Stimulated activated CD4-positive, alpha-beta T cell treated with anti-CD3 and anti-CD28 coated beads, Interleukin-4, amount 100 ng/mL, for 1 hour (primary cell): ENCODE data around the gene CCL2.

ENCODE experiments used
- DNase-seq: peaks from one replicate; pipeline ENCODE4 v3.0.0-alpha.2; 2020

The CCL2 gene

GRCh38 chr17:34242587-34243363, 12.3 kb upstream of the CCL2 start:
- no peak for DNase-seq

GRCh38 chr17:34243364-34244320, 11.4 kb upstream of the CCL2 start:
- no peak for DNase-seq

- DNase-seq = no peak
Measured at GRCh38 chr17:34245351-34245905, 9.7 kb upstream of the CCL2 start.

GRCh38 chr17:34246446-34246845, 8.6 kb upstream of the CCL2 start:
- no peak for DNase-seq

- no peak for DNase-seq
Measured at GRCh38 chr17:34246881-34247280, 8.2 kb upstream of the CCL2 start.

GRCh38 chr17:34248511-34249024, 6.5 kb upstream of the CCL2 start:
- DNase-seq = no peak

- DNase-seq = no peak
Measured at GRCh38 chr17:34249061-34249460, 6.0 kb upstream of the CCL2 start.

- DNase-seq = no peak
Measured at GRCh38 chr17:34249478-34249877, 5.6 kb upstream of the CCL2 start.

- no peak for DNase-seq
Measured at GRCh38 chr17:34251186-34251585, 3.9 kb upstream of the CCL2 start.

- DNase-seq = no peak
Measured at GRCh38 chr17:34252095-34252443, 3.0 kb upstream of the CCL2 start.

- DNase-seq = no peak
Measured at GRCh38 chr17:34252444-34253138, 2.5 kb upstream of the CCL2 start.

GRCh38 chr17:34253139-34253525, 2.0 kb upstream of the CCL2 start:
- no peak for DNase-seq

GRCh38 chr17:34254146-34254545, 939 bp upstream of the CCL2 start:
- no peak for DNase-seq

- DNase-seq = no peak
Measured at GRCh38 chr17:34255381-34255732, 272 bp downstream of the CCL2 start.

GRCh38 chr17:34255841-34256240, 756 bp downstream of the CCL2 start:
- no peak for DNase-seq

- no peak for DNase-seq
Measured at GRCh38 chr17:34257299-34257985, 2.4 kb downstream of the CCL2 start.

- DNase-seq = no peak
Measured at GRCh38 chr17:34257986-34258326, 2.9 kb downstream of the CCL2 start.

- DNase-seq = no peak
Measured at GRCh38 chr17:34259146-34259545, 4.1 kb downstream of the CCL2 start.

- no peak for DNase-seq
Measured at GRCh38 chr17:34260861-34261260, 5.8 kb downstream of the CCL2 start.

- no peak for DNase-seq
Measured at GRCh38 chr17:34261568-34262337, 6.7 kb downstream of the CCL2 start.

GRCh38 chr17:34265711-34266110, 10.6 kb downstream of the CCL2 start:
- no peak for DNase-seq

- DNase-seq = no peak
Measured at GRCh38 chr17:34269969-34270368, 14.9 kb downstream of the CCL2 start, which contains the start of gene CCL7. Gene CCL7 (plus strand): TSS chr17:34270221. CDS start chr17:34270291, 70 bp downstream.
